ENCODE results near the gene SELENOS. TPM values are rescaled to one million over a fixed set of nuclear protein-coding genes. Genes with fewer than 3 reads are reported as not detected.
A peak's percentile ranks its signal among the peaks of the same experiment; 100 is the strongest.

The SELENOS gene
- total RNA-seq, 1 donor from 2014 or later: 49.1 TPM

- DNase-seq (ENCODE audit: low spot score): no peak
These were observed 716 bp downstream of the SELENOS start for GRCh38 chr15:101276501-101277037.

DNA sequence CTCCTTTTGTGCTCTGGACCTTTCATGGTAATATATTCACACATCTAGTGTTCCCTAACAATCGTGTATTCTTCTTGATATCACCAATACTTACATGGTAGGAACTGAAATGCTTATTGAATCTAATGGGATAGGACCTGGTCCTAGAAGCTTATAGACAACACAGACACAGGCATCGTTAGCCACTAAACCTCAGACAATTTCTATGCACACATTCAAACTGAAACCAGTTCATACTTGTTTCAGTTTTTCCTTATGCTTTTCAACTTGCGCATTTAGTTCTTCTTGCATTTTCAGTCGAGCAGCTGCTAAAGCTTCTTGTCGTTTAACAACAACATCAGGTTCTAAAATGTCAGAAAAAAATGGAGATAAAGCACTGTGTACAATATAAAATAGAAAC, 2.3 kb downstream of the SELENOS start:
- no peak for DNase-seq (ENCODE audit: low spot score)

GRCh38 chr15:101273534-101273933, 3.8 kb downstream of the SELENOS start:
- DNase-seq (ENCODE audit: low spot score): no peak

DNA sequence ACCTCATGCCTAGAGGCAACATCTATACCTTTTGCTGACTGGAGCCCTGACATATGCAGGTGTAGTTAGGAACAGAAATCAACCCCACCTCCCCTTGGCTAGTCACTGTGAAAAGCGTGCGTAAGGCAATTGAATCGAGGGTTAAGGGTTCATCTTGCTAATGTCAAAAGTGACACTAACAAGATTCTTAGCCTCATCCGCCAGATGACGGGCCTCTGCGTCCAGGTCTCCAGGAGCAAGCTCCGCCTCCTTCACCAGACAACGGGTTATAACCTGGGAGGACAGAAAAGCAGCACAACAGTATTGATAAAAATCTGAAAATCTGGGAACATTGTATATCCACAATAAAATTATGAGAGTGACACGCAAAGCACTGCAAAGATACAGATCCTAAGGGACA, 4.7 kb downstream of the SELENOS start:
- no peak for DNase-seq (ENCODE audit: low spot score)

DNA sequence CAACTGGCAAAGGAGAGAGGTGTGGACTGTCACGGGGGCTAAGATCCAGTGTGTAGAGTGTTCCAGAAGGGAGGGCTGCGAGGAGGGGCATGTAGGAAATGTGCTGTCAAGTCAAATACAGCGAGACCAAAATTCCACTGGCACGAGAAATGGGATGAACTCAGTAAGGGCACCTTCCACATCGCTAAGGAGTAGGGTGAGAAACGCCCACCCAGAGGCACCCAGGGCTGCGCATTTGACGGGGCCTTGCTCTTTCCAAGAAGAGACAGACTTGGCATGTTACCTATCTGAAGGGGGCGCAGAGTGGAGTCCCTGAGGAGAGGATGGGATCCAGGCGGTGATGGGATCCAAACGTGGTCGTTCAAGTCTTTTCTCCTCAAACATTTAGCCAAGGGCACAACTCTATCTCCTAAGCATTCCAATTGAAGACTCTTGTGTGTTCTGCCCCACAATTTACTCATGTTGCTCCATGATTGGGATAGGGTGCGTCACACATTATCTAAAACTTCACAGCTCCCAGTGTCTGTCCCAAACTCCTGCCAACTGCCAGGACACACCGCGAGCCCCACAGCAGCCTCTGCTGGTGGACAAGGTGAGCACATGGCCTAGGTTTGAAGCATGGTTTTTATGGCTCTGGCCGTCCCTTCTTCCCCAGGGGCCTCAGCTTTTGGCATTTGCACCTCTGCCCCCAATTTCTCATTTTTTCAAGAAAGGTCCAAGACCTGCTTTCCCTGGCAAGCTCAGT, 7.6 kb downstream of the SELENOS start:
- no peak for DNase-seq (ENCODE audit: low spot score)

DNA sequence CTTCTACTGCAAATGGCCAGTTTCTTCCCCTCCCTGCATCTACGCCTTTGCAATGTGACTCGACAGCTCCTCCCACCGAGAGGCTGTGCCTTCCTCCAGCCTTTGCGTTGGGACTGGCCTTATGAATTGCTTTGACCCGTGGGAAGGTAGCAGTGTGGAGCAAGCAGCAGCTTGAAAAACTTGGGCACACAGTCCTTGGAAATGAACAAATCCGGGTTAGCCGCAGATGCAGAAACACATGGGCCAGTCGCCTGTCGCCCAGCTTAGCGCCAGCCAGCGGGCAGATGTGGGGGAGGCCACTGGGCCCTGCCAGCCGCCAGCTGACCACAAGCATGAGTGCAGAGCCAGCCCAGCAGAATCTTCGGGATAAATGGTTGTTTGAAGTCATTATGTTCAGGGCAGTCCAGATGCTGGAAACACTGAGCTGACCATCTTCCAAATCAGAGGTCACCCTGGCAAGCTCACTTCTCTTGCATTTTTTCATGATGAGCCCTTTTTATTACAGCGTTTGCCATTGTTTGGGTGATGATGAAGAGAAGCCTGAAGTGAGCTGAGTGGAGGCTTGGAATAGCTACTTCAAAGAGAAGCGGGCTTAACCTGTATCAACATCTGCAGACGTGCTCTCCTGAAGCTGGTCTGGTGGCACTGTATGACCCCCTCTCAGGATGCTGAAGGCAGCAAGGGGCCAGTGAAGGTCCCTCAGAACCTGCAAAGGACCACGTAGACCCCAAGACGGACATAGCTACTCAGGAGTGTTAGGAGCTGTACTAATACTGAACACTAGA, 9.8 kb downstream of the SELENOS start:
- no peak for DNase-seq (ENCODE audit: low spot score)

GRCh38 chr15:101266787-101267186, 10.5 kb downstream of the SELENOS start:
- DNase-seq (ENCODE audit: low spot score): no peak

DNA sequence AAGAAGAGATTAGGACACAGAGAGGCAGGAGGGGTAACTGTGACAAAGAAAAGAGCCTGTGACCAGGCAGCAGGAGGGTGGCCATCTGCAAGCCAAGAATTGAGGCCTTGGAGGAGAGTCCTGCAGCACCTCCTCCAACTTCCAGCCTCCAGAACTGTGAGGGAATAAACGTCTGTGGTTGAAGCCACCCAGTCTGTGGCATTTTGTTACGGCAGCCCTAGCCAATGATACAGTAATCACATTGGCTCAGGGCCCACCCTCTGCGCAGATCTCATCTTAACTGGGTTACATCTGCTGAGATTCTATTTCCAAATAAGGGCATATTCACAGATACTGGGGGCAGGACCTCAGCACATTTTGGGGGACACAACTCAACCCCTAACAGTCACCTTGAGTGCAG, 11.3 kb downstream of the SELENOS start:
- DNase-seq (ENCODE audit: low spot score): no peak

DNA sequence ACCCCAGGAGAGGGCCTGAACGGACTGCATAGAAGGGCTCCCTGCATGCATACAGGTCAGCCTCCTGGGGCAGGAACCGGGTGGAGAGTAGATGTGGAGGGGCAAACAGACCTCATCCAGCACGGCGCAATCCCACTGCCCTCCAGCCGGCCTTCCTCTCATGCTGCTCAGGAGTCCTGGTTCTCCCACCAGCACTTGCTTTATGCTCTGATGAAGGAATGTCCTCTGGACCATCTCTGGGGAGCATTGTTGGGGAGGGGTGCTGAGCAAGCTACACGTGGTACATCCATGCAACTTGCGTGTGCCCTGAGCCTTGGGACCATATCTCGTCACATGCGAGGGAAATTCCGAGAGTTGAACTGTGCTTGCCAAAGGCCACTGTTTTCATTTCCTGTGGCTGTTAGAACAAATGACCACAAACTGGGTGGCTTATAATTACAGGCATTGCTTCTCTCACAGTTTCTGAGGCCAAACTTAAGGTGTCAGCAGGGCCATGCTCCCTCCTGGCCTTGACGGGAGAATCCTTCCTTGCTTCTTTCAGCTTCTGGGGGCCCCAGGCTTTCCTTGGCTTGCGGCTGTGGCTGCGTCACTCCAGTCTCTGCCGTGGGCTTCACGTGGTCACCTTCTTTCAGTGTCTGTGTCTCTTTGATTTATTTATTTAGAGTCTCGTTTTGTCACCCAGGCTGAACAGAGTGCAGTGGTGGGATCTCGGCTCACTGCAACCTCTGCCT, 12.2 kb downstream of the SELENOS start:
- DNase-seq (ENCODE audit: low spot score): no peak

DNA sequence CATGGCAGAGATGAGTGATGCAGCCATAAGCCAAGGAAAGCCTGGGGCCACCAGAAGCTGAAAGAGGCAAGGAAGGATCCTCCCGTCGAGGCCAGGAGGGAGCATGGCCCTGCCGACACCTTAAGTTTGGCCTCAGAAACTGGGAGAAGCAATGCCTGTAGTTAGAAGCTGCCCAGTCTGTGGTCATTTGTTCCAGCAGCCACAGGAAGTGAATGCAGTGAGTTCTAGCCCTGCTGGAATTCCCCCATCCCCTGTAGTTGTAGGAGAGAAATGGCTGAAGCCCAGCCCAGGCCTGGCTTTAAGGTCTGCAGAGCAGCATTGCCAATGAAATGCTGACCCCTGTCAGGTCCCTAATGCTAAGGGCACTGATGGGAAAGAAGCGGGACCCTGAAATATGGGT, 13.3 kb downstream of the SELENOS start:
- no peak for DNase-seq (ENCODE audit: low spot score)

DNA sequence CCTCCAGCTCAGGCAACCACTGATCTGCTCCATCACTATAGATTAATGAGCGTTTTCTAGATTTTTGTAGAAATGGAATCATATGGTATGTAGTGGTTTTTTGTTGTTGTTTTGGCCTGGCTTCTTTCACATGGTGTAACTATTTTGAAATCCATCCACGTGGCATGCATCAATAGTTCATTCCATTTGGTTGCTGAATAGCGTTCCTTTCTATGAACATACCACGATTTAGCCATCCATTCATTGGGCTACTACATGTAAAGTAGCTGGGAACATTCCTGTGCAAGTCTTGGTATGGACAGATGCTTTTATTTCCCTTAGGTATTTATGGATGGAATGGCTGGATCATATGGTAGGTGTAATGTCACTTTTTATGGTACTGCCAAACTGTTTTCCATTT, 14.7 kb downstream of the SELENOS start:
- no peak for DNase-seq (ENCODE audit: low spot score)

- DNase-seq (ENCODE audit: low spot score): peak; percentile 69
These were observed 18.8 kb downstream of the SELENOS start for GRCh38 chr15:101258238-101259144.

DNA sequence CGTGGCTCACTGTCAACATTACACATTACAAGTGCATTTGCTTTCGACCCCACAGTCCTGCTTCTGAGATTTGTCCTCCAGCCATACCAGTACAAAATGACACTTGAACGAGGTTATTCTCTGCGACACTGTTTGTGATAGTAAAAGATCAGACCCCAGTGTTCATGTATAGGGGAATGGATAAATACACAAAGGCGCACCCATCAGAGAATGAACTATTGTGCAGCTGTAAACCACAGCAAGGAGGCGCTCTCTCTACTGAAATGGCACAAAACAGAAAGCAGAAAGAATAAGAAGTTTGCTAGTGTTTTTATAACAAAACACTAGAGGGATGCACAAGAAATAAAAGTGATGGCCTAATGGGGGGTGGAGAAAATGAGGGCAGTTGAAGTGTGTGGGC, 20.5 kb downstream of the SELENOS start:
- DNase-seq (ENCODE audit: low spot score): no peak

- DNase-seq (ENCODE audit: low spot score): no peak
These were observed 21.6 kb downstream of the SELENOS start for GRCh38 chr15:101255615-101256241.

- no peak for DNase-seq (ENCODE audit: low spot score)
These were observed 22.3 kb downstream of the SELENOS start for GRCh38 chr15:101255051-101255395.

DNA sequence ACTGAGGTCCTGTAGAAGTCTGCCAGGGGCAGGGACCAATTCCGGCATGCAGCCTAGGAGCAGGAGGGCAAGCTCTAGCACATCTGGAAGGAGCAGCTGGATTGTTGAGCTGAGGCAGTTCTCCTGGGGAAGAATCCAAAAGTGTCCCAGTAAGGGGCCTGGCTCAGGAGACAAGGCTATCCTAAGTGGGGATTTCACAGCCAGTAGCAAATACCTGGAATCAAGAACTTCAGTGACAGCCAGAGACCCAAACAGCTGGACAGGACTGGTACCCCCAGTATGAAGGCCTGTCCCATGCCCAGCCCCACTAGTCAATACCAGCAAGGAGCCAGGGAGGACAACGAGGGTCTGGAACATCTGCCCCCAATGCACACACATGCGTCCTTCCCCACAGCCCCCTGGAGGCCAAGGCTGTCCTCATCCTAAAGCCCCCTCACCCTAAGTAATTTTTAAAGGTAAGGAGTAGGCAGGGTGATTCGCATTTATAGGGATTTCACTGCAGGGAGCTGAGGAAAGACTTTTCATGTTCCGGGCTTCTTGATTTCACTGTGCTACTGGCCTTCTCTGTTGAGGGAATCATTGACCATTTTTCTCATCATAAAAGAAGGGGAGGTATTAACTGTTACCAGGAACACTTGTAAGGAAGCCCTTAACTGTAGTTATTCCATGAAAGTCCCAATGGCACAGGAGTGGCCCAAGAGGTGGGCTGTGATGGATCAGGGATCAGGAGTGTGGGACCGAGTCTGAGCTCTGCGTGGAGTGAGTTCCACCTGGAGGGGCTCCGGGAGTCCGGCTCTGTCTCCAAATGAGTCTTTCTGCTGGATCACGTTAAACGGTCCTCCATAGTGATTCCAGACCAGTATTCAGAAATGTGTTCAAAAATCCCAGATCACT, 22.9 kb downstream of the SELENOS start:
- no peak for DNase-seq (ENCODE audit: low spot score)

DNA sequence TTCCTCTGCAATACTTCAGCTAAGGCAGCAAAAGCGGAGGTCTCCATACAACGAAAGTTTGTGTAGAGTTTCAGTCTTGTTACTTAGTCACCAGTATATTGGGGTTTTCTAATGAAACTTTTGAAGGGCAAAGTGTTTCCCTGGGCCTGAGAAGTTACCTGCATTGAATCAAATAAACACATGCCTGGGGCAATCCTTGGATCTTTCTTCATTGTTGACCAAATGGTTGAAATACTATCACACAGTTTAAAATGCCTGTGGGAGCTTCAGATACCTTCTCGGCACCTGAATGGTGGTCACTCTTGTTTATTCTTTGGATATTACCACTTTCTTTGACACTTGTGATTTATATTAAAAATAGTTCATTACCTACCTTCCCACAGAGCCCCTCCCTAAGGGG, 24.4 kb downstream of the SELENOS start:
- no peak for DNase-seq (ENCODE audit: low spot score)

DNA sequence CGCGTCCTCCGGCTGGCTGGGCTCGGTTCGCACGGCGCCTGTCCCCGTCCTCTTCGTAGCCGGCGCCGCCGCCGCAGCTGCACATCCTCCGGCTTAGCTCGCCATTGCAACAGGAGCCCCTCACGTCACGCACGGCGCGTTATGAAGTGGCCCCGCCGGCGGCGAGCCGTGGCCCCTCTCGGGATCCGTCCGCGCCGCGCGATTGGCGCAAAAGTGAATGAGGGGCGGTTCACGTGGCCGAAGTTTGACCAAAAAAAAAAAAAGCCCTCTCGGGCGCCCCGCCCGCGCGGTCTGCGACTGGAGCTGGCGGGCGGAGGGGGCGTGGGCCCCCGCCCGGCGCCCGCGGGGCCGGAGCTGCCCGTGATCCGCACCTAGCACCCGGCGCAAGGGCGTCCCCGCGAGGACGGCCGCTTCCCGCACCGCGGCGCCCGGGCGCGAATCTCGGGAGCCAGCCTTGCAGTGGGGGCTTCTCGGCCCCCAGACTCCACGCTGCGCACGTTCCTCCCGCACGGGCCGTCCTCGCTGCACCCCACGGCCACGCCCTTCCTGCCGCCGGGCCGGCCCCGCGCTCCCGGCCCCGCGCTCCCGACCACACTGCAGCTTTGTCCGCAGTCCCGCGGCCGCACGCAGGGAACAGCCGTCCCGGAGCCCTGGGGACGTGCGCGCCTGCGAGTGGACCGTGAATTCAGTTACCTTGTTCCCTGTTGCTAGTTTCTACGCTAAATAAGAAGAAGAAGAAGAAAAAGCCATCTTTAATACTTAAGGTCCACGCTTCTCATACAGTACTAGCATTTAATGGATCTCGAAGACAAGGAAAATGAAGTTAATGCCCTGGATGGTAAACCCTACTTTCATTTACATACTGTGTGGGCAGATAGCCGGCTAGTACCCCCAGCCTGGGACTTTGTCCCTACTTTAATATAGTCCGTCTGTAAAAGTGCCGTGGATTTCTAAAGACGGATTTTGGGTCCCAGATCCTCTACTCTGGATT, 25.2 kb downstream of the SELENOS start, which contains the start of gene CHSY1:
TSS of gene CHSY1 (minus strand) at position 219 of the 991 bp plus-strand sequence. CDS start 592 bp downstream, outside the sequence.
- DNase-seq (ENCODE audit: low spot score): peak; percentile 93
